ENCODE measurements around the gene KHDC3L. TPM values are rescaled to one million over a fixed set of nuclear protein-coding genes. Genes with fewer than 3 reads are reported as not detected.

KHDC3L gene
- total and polyA plus RNA-seq, 3 experiments from 2014 or later = not detected

Other genes with a start within 250 kb of the KHDC3L start
- gene KHDC1L, start 137.2 kb upstream of the KHDC3L start, total RNA-seq = under 1 TPM in 1 of 2 experiments, not detected in 1; 0.37 TPM
- not detected for gene KHDC1L, start 137.2 kb upstream of the KHDC3L start, polyA plus RNA-seq
- gene KHDC1, start 99.5 kb upstream of the KHDC3L start, total RNA-seq = 1 to 10 TPM; 6.3 to 7.1 TPM
- 2.4 TPM for gene KHDC1, start 99.5 kb upstream of the KHDC3L start, polyA plus RNA-seq
- gene DPPA5, start 8.4 kb upstream of the KHDC3L start, total RNA-seq = not detected
- gene DPPA5, start 8.4 kb upstream of the KHDC3L start, polyA plus RNA-seq = not detected
- under 1 TPM in 1 of 2 experiments, not detected in 1; 0.47 TPM for gene OOEP, start 7.2 kb downstream of the KHDC3L start, total RNA-seq
- not detected for gene OOEP, start 7.2 kb downstream of the KHDC3L start, polyA plus RNA-seq
- under 1 TPM; 0.71 to 0.98 TPM for gene DDX43, start 32.2 kb downstream of the KHDC3L start, total RNA-seq
- gene DDX43, start 32.2 kb downstream of the KHDC3L start, polyA plus RNA-seq = 1.6 TPM
- gene CGAS, start 89.6 kb downstream of the KHDC3L start, total RNA-seq = 10 to 100 TPM; 48.3 to 49.3 TPM
- gene CGAS, start 89.6 kb downstream of the KHDC3L start, polyA plus RNA-seq = 13.2 TPM
- 10 to 100 TPM; 44.2 to 48.1 TPM for gene MTO1, start 99.1 kb downstream of the KHDC3L start, total RNA-seq
- 34.4 TPM for gene MTO1, start 99.1 kb downstream of the KHDC3L start, polyA plus RNA-seq
- gene EEF1A1, start 158.4 kb downstream of the KHDC3L start, total RNA-seq = 1,000 to 10,000 TPM; 8,526 to 8,727 TPM
- gene EEF1A1, start 158.4 kb downstream of the KHDC3L start, polyA plus RNA-seq = 10,611 TPM